Rectal smooth muscle tissue (tissue), 1 donor: ENCODE measurements around the gene PRKCE.
A peak's percentile ranks its signal among the peaks of the same experiment; 100 is the strongest.

ENCODE experiments used
- H3K27ac ChIP-seq: one replicate; pipeline ENCODE4 v1.7.0; 2013; ENCODE audit warnings: low read depth, low read length, inconsistent platforms
- H3K27me3 ChIP-seq: one replicate; pipeline ENCODE4 v1.7.0; 2013; ENCODE audit warnings: low read length; ENCODE audit not compliant: control insufficient read depth, insufficient read depth
- H3K36me3 ChIP-seq: one replicate; pipeline ENCODE4 v1.7.0; 2013; ENCODE audit warnings: low read length; ENCODE audit not compliant: control insufficient read depth, insufficient read depth
- H3K4me1 ChIP-seq: one replicate; pipeline ENCODE4 v1.7.0; 2013; ENCODE audit warnings: low read length; ENCODE audit not compliant: control insufficient read depth, insufficient read depth
- H3K4me3 ChIP-seq: one replicate; pipeline ENCODE4 v1.7.0; 2013; ENCODE audit warnings: low read length
- H3K9ac ChIP-seq: one replicate; pipeline ENCODE4 v1.7.0; 2013; ENCODE audit warnings: low read length

PRKCE gene

GRCh38 chr2:46153996-46154753, 502.7 kb downstream of the PRKCE start:
- Histone ChIP-seq H3K36me3 (peaks cover 4% of the 10 kb centered on the region), H3K4me1 (no peaks in the 10 kb centered on the region)

DNA sequence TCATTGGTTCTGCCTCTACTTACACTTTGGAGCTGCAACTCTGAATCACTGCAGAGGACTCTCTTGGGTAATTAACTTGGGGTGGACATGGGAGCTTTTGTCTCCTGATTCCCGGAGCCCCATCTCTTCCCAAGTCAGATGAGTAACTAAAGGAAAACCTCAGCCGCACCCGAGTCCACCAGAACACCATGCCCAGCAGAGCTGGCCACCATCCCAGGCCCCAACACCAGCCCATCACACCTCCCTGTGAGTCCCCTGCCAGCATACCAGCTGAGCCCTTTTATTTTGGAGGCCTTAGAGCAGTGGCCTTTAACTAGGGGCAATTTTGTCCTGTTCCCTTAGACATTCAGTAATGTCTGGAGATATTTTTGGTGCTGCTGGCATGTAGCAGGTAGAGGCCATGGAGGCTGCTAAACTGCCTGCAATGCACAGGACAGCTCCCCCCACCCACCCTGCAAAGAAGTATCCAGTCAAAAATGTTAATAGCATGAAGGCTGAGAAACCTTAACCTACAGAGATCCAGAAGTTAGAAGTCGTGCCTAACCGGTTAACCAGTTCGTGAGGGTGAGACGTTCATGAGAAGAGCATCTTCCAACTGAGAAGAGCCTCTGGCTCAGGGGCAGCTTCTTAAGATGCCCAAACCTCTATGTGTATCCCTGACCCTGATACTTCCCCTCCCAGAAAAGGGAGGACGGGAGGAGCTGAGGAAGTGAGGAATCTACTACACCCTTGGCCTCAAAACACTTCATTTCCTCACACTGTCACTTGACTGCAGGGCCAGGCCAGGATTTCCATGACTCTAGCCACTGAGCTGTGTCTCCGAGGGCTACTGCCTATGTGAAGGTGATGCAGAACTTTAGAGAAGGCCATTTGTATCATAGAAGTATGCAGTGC, 505.8 kb downstream of the PRKCE start:
- Histone ChIP-seq H3K27ac (no peak overlapping the region), H3K4me3 (no peak overlapping the region), H3K36me3 (peaks cover 6% of the 10 kb centered on the region), H3K27me3 (no peaks in the 10 kb centered on the region), H3K4me1 (peaks cover 6% of the 10 kb centered on the region), H3K9ac (no peak overlapping the region)

More at GRCh38 chr2:46153996-46154753, 502.7 kb downstream of the PRKCE start:
- no peak overlapping the region for H3K27ac ChIP-seq
- H3K9ac ChIP-seq, result no peak overlapping the region
- no peak overlapping the region for H3K4me3 ChIP-seq
- no peaks in the 10 kb centered on the region for H3K27me3 ChIP-seq

- Histone ChIP-seq H3K27ac (no peak overlapping the region), H3K36me3 (peaks cover 6% of the 10 kb centered on the region)
Measured at GRCh38 chr2:46157966-46158310, 506.5 kb downstream of the PRKCE start.

DNA sequence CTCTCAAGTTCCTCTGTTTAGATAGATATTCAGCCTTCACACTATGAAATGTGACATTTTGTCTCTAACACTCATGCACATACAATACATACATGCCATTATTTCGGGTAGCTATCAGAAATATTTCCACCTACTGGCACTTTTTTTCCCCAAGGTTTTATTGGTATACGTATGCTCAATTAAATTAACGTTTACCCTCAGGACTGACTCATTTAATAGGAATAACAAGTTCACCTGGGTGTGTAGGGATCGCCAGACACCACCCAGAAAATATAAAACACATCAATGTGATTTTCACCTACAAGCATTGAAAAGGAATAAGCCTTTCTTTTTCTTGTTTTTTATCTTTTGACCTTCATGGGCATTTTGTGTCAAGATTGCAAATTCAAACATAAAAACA, 507.2 kb downstream of the PRKCE start:
- no peak overlapping the region for H3K27ac ChIP-seq
- H3K9ac ChIP-seq, result no peak overlapping the region
- peaks cover 6% of the 10 kb centered on the region for H3K4me1 ChIP-seq
- H3K36me3 ChIP-seq, result peaks cover 6% of the 10 kb centered on the region
- H3K27me3 ChIP-seq, result no peaks in the 10 kb centered on the region
- no peak overlapping the region for H3K4me3 ChIP-seq

More at GRCh38 chr2:46157966-46158310, 506.5 kb downstream of the PRKCE start:
- no peak overlapping the region for H3K4me3 ChIP-seq
- no peaks in the 10 kb centered on the region for H3K27me3 ChIP-seq
- peaks cover 6% of the 10 kb centered on the region for H3K4me1 ChIP-seq
- no peak overlapping the region for H3K9ac ChIP-seq

DNA sequence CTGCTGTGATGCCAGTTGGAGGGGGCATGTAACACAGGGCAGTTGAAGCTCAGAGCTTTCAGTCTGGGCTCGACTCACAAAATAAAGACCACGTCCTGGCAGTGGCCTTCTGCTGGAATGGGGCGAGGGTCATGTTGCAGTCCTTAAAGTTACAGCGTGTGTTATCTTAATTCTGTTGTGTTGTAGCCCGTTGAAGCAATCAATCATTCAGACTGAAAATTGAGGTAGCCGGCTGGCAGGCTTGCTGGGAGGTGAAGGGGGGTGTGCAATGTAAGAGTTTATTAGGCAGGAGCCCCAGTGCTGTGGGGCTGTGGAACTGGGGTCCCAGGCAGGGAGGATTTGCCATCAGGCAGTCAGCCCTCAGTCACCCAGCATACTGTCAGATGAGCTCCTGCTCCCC, 508.9 kb downstream of the PRKCE start:
- Histone ChIP-seq H3K4me3 (no peak overlapping the region), H3K27me3 (no peaks in the 10 kb centered on the region), H3K9ac (no peak overlapping the region), H3K27ac (no peak overlapping the region), H3K36me3 (peaks cover 6% of the 10 kb centered on the region), H3K4me1 (peaks cover 16% of the 10 kb centered on the region)

DNA sequence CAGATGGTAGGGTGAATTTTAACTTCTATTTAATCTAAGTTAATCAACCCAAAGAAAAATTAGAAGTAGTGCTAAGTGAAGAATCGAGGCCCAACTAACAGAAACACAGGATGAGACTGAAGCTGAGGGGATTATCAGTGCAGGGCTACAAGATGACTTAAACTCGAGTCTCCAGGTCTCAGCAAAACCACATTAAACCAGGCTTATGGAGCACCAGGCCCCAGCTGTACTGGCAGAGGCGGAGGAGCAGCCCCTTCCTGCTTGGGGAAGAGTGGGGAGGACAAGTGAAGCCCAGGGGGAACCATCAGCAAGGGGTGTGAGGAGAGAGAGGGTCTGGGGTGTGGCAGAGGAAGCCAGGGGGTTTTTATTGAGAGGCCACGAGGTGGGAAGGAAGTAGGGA, 509.8 kb downstream of the PRKCE start:
- Histone ChIP-seq H3K9ac (no peak overlapping the region), H3K4me3 (no peak overlapping the region), H3K27me3 (no peaks in the 10 kb centered on the region), H3K4me1 (peaks cover 18% of the 10 kb centered on the region), H3K27ac (no peak overlapping the region), H3K36me3 (peaks cover 6% of the 10 kb centered on the region)

DNA sequence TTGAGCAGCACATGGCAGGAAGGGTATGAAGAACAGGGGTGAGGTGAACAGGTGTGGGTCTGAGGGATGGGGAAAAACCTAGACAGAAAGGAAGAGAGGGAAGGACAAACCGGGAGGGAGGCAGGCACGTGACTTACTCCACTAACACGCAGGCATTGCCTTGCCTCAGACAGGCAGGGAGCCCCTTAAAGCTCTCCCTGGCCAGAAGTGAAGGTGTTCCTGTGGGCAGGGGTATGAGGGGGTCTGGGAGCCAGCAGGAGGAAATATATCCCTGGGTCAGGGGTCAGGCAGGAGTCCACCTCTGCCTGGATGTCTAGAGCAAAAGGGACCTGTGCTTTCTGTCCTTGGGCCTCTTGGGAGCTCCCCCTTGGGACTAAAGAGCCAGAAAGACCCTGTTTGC, 510.4 kb downstream of the PRKCE start:
- H3K4me1 ChIP-seq, result peaks cover 18% of the 10 kb centered on the region
- no peak overlapping the region for H3K9ac ChIP-seq
- H3K36me3 ChIP-seq, result peaks cover 6% of the 10 kb centered on the region
- peak overlapping the region; percentile 53 for H3K27ac ChIP-seq
- no peaks in the 10 kb centered on the region for H3K27me3 ChIP-seq
- H3K4me3 ChIP-seq, result no peak overlapping the region

DNA sequence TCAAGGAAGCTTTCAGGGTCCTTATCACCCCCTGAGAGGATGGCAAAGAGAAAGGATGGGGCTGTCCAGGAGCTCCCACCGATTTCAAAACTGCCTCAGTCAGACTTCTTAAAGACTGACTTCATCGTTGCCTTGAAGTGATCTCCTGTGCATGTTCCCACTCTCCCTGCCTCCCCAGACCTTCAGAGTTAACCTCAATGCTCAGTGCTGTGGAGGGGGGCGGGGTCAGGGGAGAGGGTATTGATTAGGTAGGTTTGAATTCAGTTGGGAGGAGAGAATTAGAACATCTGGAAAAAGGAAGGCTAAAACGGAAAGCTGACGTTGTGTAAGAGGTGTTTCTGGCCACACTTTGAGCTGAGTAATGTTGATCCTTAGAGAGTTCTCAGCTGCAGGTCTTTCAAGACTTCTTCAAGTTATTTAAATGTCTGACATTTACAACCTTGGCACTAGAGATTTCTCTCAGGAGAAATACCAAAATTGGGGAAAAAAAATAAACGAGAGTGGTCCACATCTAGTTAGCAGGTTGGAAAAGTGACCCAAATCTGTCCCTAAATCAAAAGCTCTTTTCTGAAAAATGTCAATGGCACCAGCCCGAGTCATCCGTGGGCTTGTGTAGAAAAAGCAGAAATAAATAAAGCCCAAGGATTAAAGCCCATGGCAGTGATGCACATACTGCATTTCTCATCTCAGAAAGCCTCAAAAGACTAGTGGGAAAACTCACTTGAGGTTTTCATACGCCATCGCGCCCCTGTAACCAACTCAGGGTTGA, 511.0 kb downstream of the PRKCE start:
- Histone ChIP-seq H3K4me3 (no peak overlapping the region), H3K36me3 (peaks cover 6% of the 10 kb centered on the region), H3K4me1 (peaks cover 18% of the 10 kb centered on the region), H3K9ac (no peak overlapping the region), H3K27me3 (no peaks in the 10 kb centered on the region), H3K27ac (peak overlapping the region; percentile 53)

DNA sequence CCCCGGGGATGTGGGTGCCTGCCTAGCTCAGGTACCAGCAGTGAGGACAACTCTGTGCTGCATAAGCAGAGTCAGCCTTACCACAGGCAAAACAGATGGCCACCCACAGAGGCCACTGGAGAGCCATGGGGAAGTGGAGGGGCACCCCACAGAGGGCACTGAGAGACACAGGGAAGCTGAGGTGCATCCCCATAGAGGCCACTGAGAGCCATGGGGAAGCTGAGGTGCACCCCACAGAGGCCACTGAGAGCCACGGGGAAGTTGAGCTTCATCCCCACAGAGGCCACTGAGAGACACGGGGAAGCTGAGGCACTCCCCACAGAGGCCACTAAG, 511.6 kb downstream of the PRKCE start:
- no peak overlapping the region for H3K9ac ChIP-seq

DNA sequence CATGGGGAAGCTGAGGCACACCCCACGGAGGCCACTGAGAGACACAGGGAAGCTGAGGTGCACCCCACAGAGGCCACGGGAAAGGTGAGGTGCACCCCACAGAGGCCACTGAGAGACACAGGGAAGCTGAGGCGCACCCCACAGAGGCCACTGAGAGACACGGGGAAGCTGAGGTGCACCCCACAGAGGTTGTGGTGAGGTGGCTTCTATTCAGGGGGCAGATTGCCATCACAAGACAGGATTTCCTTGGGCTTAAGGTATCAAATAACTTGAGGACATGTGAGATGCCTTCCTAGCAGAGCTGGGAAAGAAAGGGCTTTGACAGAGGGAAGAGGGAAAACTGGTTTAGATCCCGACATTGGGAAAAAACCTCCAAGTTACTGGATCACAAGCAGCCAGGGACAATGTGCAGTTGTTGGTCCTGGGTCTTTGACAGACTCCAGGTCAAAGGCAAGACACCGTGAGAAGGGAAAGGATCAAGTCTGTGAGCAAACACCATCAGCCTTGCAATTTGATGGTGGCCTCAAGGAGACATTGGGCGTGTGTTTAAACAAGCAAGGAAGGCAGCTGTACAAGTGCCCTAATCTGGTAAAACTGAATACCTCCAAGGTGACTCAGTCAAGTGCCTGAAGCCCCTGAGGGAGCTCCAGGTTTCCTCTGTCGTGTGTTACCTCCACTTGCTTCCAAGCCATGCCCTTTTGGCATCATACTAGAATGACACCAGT, 512.5 kb downstream of the PRKCE start:
- peaks cover 6% of the 10 kb centered on the region for H3K36me3 ChIP-seq
- H3K27ac ChIP-seq, result peak overlapping the region; percentile 42
- H3K4me3 ChIP-seq, result no peak overlapping the region
- H3K4me1 ChIP-seq, result peaks cover 18% of the 10 kb centered on the region
- no peaks in the 10 kb centered on the region for H3K27me3 ChIP-seq
- H3K9ac ChIP-seq, result no peak overlapping the region

More for the DNA sequence above, 511.6 kb downstream of the PRKCE start:
- Histone ChIP-seq H3K27ac (no peak overlapping the region), H3K4me1 (peaks cover 18% of the 10 kb centered on the region), H3K36me3 (peaks cover 6% of the 10 kb centered on the region), H3K27me3 (no peaks in the 10 kb centered on the region), H3K4me3 (no peak overlapping the region)

DNA sequence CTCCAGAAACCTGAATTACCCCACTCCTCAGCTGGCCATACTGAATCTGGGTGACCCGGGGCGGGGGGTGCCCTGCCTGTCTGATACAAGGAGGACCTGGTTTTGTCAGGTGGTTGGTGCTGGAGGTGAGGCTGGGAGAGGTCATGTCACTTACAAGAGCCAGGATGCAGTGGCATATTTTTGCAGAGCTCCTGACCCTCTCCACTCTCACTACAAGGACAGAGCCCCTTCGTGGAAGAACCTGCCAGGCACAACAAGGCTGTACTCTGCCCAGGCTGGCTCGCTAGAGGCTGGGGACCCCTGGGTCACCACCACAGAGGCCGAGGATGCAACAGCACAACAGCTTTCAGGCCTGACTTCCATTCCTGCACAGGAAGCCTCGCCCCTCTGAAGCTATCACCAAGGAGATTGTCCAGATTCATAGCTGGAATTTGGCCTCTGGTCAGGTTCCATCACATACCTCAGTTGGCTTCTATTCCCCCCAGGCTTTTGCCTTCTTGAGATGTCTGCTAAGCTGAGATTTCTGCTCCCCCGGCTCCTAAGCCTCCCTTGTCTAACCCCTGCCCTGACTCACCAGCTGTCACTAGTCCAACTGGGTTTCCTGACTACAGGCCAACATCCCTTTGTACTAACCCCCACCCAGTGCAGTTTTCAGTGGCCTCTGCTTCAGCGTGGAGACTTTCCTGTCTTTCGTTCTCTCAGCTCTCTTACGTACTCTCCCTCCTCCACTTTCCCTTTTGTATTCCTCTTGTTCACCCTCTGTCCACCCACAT, 513.2 kb downstream of the PRKCE start:
- H3K36me3 ChIP-seq, result peaks cover 3% of the 10 kb centered on the region
- peaks cover 18% of the 10 kb centered on the region for H3K4me1 ChIP-seq
- peak overlapping the region; percentile 42 for H3K27ac ChIP-seq
- no peaks in the 10 kb centered on the region for H3K27me3 ChIP-seq
- no peak overlapping the region for H3K4me3 ChIP-seq
- H3K9ac ChIP-seq, result no peak overlapping the region
